Left ventricle myocardium superior (tissue), 1 donor: ENCODE results near the gene ADGRG1. TPM values are rescaled to one million over a fixed set of nuclear protein-coding genes. Genes with fewer than 3 reads are reported as not detected.
A peak's percentile ranks its signal among the peaks of the same experiment; 100 is the strongest.

ENCODE experiments used
- ATAC-seq: fragments of 200-7000 bp; cut with Tn5 transposase; one replicate; pipeline ENCODE4 v1.9.1; 2020; ENCODE audit warnings: mild to moderate bottlenecking, moderate library complexity
- DNase-seq: peaks from one replicate; pipeline ENCODE4 v3.0.0-alpha.2; 2020
- intact Hi-C: fragments of 100-400 bp; cut with micrococcal nuclease; formaldehyde crosslinking; loops from one replicate; pipeline ENCODE4 v1.11.0; 2022
- total RNA-seq: library from RNA; stranded (reverse); fragmentation: NEBNext Ultra II Directional; extraction: Animal tissue kit (Norgen Biotek cat#: 25700); gene quantifications from one replicate; pipeline ENCODE4 v1.2.1, GENCODE V29; 2021
- donor health status: DM: no; HTN: yes; CAD: no; lungs with severe emphysema.

ADGRG1 gene
- total RNA-seq, 1 donor from 2014 or later, result 18.6 TPM

GRCh38 chr16:57643147-57643874 lies 14.9 kb downstream of the ADGRG1 start:
- DNase-seq (no peak), ATAC-seq (no peak)
- intact Hi-C loops, result no loop called here

GRCh38 chr16:57643910-57644309 lies 15.5 kb downstream of the ADGRG1 start:
- DNase-seq, result no peak
- ATAC-seq, result no peak
- intact Hi-C loops, result no loop called here

DNA sequence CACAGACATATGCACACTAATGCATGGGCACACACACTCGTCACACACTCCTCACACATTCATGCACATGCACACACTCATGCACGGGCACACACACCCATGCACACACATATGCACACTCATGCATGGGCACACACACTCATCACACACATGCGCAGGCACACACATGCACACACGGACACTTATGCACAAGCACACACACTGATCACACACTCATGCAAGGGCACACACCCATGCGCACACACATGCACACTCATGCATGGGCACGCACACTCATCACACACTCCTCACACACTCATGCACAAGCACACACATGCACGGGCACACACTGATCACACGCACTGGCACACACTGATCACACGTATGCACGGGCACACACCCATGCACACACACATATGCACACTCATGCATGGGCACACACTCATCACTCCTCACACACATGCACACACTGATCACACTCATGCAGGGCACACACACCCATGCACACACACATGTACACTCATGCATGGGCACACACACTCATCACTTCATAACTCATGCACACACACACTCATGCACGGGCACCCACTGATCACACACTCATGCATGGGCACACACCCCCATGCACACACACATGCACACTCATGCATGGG lies 16.1 kb downstream of the ADGRG1 start:
- no peak for ATAC-seq
- no peak for DNase-seq
- intact Hi-C loops, result loop anchor here (5.0 kb wide), 1 partner anchor 42 kb away; no protein-coding TSS in a partner anchor

DNA sequence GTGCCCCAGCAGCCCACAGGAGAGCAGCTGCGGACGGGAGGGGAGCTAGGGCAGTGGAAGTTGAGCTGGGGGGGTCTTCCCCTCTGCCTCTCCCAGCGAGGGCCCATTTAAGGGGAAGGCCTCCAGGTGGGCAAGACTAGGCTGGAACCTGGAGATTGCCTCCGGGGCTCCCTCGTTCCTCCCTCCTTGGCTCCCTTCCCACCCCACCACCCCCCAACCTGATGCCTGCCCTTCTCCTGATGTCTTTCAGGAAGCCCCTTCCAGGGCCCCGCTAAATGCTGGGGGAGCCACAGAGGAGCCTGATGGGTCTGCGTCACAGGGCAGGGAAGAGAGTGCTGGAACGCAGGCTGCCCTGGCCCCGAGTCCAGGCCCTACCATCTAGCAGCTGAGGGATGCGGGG lies 16.7 kb downstream of the ADGRG1 start:
- no peak for DNase-seq
- no peak for ATAC-seq
- intact Hi-C loops, result loop anchor here (5.0 kb wide), 1 partner anchor 43 kb away; no protein-coding TSS in a partner anchor

- peak; percentile 70 for DNase-seq
- intact Hi-C loops, result loop anchor here (5.0 kb wide), 1 partner anchor 44 kb away; no protein-coding TSS in a partner anchor
Observed at GRCh38 chr16:57645691-57646387, 17.4 kb downstream of the ADGRG1 start.

GRCh38 chr16:57646388-57647039 lies 18.1 kb downstream of the ADGRG1 start:
- peak; percentile 48 for ATAC-seq
- no peak for DNase-seq
- intact Hi-C loops, result loop anchor here (5.0 kb wide), 1 partner anchor 44 kb away; no protein-coding TSS in a partner anchor

More at GRCh38 chr16:57645691-57646387, 17.4 kb downstream of the ADGRG1 start:
- ATAC-seq, result peak; percentile 64

DNA sequence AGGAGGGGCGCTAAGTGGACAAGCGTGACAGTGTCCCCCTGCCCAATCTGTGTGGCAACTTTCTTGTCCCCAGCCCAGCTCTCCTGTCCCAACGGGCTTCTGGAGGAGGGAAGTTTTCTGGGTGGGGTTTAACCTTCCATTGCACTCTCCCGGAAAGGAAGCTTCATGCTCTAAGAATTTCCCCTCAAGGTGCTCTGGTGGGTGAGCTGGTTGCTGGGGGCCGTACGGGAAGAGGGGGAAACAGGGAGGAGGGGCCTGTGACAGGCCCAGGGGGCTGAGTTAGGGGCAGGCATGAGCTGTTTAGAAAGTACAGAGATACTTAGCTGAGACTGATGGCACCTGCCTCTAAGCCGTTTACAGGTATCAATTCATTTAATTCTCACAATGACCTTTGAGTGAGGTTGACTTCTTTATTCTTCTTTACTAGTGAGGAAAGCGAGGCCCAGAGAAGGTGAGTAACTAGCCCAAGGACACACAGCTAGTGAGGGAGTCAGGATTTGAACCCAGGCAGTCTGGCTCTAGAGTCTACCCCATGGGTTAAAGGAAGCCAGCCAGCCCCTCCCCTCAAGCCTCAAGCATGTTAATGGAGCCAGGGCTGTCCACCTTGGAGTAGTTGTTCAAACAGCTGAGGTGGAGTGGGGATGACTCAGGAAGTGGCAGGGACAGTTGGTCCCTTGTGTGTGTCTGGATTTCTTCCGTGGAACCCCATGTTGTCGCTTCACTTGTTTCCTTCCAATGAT lies 18.9 kb downstream of the ADGRG1 start:
- intact Hi-C loops, result loop anchor here (5.0 kb wide), 1 partner anchor 45 kb away; no protein-coding TSS in a partner anchor
- DNase-seq, result no peak
- ATAC-seq, result peak; percentile 32

DNA sequence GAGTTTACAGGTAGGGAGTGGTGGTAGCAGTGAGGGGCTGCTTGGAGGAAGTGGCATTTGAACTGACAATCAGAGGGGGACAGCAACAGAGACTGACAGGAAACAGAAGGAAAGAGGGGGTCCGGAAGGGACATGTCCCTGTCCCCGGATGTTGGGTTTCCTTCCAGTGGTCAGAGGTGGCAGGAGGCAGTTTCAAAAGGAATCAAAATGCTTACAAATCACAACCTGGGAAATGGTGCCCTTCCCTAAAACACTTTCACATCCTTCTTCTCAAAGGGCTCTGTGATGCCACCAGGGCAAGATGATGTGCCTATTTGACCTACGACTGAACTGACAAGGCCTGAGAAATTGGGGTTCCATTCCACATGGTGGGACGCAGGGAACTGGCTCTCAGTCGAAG lies 19.7 kb downstream of the ADGRG1 start:
- DNase-seq, result no peak
- no peak for ATAC-seq
- intact Hi-C loops, result loop anchor here (5.0 kb wide), 1 partner anchor 46 kb away; no protein-coding TSS in a partner anchor

DNA sequence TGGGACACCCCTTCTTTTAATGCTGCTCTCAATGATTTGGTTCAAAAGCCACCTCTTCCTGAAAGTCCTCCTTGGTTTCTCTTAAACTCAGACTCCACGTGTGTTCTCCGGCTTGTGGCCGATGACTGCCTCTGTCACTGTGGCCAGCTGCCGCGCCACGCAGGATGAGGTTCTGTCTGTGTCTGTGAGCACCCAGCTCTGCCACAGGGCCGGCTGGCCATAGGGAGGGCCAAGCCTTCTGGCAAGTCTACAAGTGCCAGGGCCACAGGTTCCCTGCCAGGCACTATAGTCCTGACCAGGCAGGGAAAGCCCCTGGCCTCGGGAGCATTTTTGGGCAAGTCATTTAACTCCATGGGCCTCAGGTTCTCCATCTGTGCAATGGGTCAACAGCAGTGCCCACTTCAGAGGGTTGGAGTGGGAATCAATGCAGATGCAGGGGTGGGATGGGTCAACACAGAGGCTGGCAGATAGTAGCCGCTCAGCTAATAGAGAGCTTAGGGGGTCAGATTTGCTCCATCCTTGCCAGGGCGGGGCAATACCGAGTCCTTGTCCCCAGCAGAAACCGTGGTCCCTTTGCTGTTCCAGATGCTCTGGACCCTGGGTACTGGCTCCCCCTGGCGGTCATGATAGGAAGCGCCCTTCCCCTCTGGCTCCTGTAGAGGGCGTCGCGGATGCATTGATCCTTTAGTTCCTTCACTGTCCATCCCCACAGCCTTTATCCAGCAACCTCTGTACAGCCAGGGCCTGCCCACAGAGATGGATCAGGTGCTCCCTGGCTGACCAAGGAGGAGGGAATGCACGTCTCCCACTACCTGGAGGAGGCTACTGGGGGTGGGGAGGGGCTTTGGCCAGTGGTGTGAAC lies 20.4 kb downstream of the ADGRG1 start:
- peak; percentile 82 for DNase-seq
- ATAC-seq, result peak; percentile 64
- intact Hi-C loops, result loop anchor here (5.0 kb wide), 1 partner anchor 47 kb away; no protein-coding TSS in a partner anchor

DNA sequence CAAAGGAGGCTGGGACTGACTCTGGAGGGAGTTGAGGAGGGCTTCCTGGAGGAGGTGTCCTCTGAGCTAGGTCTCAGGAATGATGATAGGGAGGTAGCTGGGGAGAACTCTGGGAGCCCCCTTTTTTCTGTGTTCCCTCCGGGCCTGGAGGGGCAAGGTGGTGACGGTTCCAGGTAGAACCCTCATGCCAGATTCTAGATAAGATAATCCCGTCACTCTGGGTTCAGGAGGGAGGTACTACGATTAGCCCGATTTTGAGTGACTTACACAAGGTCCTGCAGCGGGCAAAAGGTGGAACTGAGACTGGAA lies 21.0 kb downstream of the ADGRG1 start:
- intact Hi-C loops, result loop anchor here (5.0 kb wide), 1 partner anchor 47 kb away; no protein-coding TSS in a partner anchor
- no peak for DNase-seq
- no peak for ATAC-seq

DNA sequence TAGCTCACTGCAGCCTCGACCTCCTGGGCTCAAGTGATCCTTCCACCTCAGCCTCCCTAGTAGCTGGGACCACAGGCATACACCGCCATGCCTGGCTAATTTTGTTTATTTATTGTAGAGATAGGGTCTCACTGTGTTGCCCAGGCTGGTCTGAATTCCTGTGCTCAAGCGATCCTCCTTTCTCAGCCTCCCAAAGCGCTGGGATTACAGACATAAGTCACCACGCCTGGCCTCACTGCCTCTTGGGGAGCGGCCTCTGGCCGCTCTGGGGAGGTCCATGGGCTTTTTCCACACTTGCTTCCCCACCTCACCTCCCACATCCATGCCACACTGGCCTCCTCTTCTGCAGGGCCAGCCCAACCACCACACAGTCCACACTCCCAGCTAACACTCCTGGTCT lies 21.4 kb downstream of the ADGRG1 start:
- DNase-seq, result no peak
- no peak for ATAC-seq
- intact Hi-C loops, result loop anchor here (5.0 kb wide), 1 partner anchor 48 kb away; no protein-coding TSS in a partner anchor

DNA sequence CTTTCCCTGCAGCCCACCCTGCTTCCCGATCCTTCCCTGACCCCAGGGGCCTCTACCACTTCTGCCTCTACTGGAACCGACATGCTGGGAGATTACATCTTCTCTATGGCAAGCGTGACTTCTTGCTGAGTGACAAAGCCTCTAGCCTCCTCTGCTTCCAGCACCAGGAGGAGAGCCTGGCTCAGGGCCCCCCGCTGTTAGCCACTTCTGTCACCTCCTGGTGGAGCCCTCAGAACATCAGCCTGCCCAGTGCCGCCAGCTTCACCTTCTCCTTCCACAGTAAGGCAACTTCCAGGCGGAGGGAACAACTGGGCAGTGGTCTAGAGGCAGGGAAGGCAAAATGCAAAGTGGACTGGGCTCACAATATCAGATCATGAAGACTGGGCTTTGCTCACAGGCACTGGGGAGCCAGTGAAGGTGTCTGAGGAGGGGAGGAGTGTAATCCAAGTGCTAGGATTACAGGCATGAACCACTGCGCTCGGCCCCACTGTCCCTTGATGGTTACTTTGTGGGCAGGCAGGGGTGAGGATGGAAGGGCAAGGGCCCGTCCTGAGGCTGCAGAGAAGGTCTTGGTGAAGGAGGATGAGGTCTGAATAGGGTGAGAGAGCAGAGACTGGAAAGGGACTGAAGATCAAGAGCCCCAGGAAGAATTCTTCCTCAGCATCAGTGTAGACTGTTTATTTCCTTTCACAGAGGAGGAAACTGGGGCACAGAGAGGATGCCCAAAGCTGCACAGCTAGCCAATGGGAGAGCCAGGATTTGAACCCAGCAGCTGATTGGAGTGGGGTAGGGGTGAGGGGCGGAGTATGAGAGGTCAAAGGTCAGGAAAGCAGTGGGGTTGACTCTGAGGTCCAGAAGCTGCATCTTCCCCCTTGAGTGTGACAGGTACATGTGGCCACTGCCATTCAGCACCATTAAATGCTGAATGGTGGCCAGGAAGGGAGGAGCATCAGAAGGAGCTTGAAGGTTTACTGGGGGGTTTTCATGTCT lies 23.2 kb downstream of the ADGRG1 start:
- ATAC-seq (no peak), DNase-seq (no peak)
- intact Hi-C loops, result no loop called here

DNA sequence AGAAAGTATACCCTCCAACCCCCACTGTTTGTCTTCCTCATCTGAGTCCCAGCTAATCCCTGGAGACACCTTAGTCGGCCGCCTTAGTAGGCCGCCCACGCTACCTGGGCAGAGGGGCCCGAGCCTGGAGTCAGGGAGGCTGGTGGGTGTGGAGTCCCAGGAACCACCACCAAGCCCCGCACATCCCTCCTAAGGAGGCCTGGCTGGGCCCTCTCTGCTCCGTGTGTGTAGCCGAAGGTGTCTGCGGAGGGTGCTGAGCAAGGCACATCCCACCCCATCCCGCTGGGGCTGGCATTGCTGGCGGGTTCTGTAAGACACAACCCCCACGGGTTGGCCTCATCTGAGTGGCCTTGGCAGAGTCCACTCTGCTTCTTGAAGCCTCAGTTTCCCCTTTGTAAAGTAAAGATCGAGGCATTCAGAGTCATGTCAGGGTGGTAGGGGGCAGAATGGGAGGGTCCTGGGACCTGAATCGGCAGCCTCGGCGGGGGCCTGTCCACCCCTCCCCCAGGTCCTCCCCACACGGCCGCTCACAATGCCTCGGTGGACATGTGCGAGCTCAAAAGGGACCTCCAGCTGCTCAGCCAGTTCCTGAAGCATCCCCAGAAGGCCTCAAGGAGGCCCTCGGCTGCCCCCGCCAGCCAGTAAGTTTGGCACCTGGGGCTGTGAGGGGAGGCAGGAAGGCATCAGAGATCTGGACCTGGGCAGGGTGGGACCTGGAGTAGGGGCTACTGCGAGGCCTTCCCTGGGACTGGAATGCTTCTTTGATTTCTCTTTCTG lies 24.5 kb downstream of the ADGRG1 start:
- intact Hi-C loops, result no loop called here

DNA sequence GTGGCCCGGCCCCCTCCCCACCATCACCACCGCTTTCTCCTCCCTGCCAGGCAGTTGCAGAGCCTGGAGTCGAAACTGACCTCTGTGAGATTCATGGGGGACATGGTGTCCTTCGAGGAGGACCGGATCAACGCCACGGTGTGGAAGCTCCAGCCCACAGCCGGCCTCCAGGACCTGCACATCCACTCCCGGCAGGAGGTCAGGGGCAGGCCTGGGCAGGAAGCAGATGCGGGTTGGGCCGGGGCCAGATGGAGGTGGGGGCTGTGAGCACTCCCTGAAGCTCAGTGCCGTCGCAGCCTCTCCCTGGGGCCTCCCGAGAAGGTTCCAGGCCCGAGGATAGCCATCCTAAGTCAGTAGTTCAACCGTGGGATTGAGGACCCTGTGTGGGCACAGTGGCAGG lies 25.5 kb downstream of the ADGRG1 start:
- ATAC-seq (no peak), DNase-seq (peak; percentile 52)
- intact Hi-C loops, result no loop called here

More for the DNA sequence above, 24.5 kb downstream of the ADGRG1 start:
- ATAC-seq, result no peak
- no peak for DNase-seq

GRCh38 chr16:57656342-57656955 lies 28.0 kb downstream of the ADGRG1 start:
- no peak for DNase-seq
- intact Hi-C loops, result no loop called here
- ATAC-seq, result no peak
